Large intestine (tissue), 3 donors: ENCODE measurements around the gene KLHL6. TPM values are rescaled to one million over a fixed set of nuclear protein-coding genes. Genes with fewer than 3 reads are reported as not detected.

ENCODE experiments used
- DNase-seq, 2 donors: peaks; one replicate each; pipeline versions ENCODE4 v3.0.0 to v3.0.0-alpha.2; 2013
- H3K27ac ChIP-seq: one replicate; pipeline ENCODE4 v1.5.1; 2013; ENCODE audit warnings: low read length
- H3K27me3 ChIP-seq: 2 replicates; pipeline ENCODE4 v1.6.1; 2013; ENCODE audit warnings: low read length; ENCODE audit not compliant: control insufficient read depth, insufficient read depth
- H3K36me3 ChIP-seq: 2 replicates; pipeline ENCODE4 v1.6.1; 2013; ENCODE audit warnings: low read length; ENCODE audit not compliant: control insufficient read depth, insufficient read depth
- H3K4me1 ChIP-seq: one replicate; pipeline ENCODE4 v1.6.1; 2013; ENCODE audit warnings: low read length; ENCODE audit not compliant: control insufficient read depth, insufficient read depth
- H3K4me3 ChIP-seq: one replicate; pipeline ENCODE4 v1.5.1; 2013; ENCODE audit warnings: low read length
- H3K9me3 ChIP-seq: one replicate; pipeline ENCODE4 v1.6.1; 2013; ENCODE audit warnings: mild to moderate bottlenecking, low read depth, low read length, moderate library complexity; ENCODE audit not compliant: control insufficient read depth
- WGBS: methylation state at CpG from one replicate; pipeline ENCODE4 v1.1.5; 2013; ENCODE audit warnings: low lambda C conversion rate; ENCODE audit not compliant: insufficient coverage; 5-methylcytosine and 5-hydroxymethylcytosine counted together
- polyA plus RNA-seq: library from polyadenylated mRNA; unstranded; fragments of 120-200 nt; gene quantifications from one replicate; pipeline ENCODE4 v1.2.1, GENCODE V29; 2013

The KLHL6 gene
- polyA plus RNA-seq, 1 donor: 2.5 TPM

DNA sequence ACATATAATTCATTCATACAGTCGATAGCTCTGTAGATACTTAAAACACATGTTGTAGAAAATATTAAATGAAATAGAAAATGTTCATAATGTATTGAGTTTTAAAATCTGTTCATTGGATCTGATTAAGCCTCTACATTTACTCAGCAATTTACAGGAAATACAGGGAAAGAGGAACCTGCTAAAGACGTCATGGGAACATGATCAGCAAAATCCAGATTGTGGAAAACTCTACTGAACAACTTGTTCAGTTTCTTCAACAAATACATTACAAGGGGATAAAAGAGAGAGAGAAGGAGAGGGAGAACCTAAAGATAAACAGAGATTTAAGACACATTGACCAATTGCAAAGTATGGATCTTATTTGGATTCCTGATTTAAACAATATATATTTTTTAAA is 46.7 kb downstream of the KLHL6 start:
- WGBS: no CpG with 5 or more reads among the region's 2 CpGs
- no peaks in the 10 kb centered on the region for H3K36me3 ChIP-seq
- peaks cover 4% of the 10 kb centered on the region for H3K9me3 ChIP-seq
- DNase-seq: no peak
- peaks cover 7% of the 10 kb centered on the region for H3K4me1 ChIP-seq
- no peak overlapping the region for H3K4me3 ChIP-seq
- H3K27ac ChIP-seq: no peak overlapping the region
- no peaks in the 10 kb centered on the region for H3K27me3 ChIP-seq

DNA sequence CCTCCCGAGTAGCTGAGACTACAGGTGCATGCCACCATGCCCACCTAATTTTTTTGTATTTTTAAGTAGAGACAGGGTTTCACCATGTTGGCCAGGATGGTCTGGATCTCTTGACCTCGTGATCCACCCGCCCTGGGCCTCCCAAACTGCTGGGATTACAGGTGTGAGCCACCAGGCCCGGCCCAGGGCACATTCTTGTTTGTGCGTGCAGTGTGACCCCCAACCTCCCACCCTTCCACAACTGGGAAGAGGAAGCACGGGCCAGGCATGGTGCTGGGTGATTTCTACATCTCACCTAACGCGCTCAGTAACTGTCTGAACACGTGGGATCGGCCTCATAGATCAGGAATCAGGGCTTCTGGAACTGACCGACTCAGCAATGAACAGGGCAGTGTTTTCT is 48.0 kb downstream of the KLHL6 start:
- no peaks in the 10 kb centered on the region for H3K36me3 ChIP-seq
- peaks cover 4% of the 10 kb centered on the region for H3K9me3 ChIP-seq
- H3K27ac ChIP-seq: no peak overlapping the region
- peaks cover 7% of the 10 kb centered on the region for H3K4me1 ChIP-seq
- no peak for DNase-seq
- no CpG with 5 or more reads among the region's 11 CpGs for WGBS
- no peaks in the 10 kb centered on the region for H3K27me3 ChIP-seq
- H3K4me3 ChIP-seq: no peak overlapping the region

- peaks cover 4% of the 10 kb centered on the region for H3K9me3 ChIP-seq
- no CpG with 5 or more reads among the region's 3 CpGs for WGBS
- H3K4me3 ChIP-seq: no peak overlapping the region
- H3K36me3 ChIP-seq: no peaks in the 10 kb centered on the region
- no peak for DNase-seq
- no peaks in the 10 kb centered on the region for H3K27me3 ChIP-seq
- no peak overlapping the region for H3K27ac ChIP-seq
- H3K4me1 ChIP-seq: peaks cover 3% of the 10 kb centered on the region
Measured at GRCh38 chr3:183506674-183507320, 48.7 kb downstream of the KLHL6 start.

DNA sequence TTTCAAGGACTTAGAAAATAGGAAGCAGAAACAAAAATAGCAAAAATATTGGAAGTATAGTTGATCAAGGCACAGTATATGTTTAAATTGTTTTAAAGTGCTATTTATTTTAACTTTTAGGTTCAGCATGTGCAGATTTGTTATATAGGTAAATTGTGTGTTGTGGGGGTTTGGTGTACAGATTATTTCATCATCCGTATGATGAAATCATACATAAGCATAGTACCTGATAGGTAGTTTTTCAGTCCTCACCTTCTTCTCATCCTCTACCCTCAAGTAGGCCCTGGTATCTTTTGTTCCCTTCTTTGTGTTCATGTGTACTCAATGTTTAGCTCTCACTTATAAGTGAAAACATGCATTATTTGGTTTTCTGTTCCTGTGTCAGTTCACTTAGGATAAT is 50.9 kb downstream of the KLHL6 start:
- H3K36me3 ChIP-seq: no peaks in the 10 kb centered on the region
- WGBS: no CpG with 5 or more reads among the region's 1 CpG

GRCh38 chr3:183503746-183504145 is 51.8 kb downstream of the KLHL6 start:
- no peaks in the 10 kb centered on the region for H3K36me3 ChIP-seq
- H3K9me3 ChIP-seq: peaks cover 4% of the 10 kb centered on the region
- no peak overlapping the region for H3K27ac ChIP-seq
- H3K4me3 ChIP-seq: no peak overlapping the region
- 100% methylated on average over 1 of the region's 1 CpG for WGBS
- H3K4me1 ChIP-seq: no peaks in the 10 kb centered on the region
- no peaks in the 10 kb centered on the region for H3K27me3 ChIP-seq
- DNase-seq: no peak

More for the DNA sequence above, 50.9 kb downstream of the KLHL6 start:
- Histone ChIP-seq H3K27ac (no peak overlapping the region), H3K27me3 (no peaks in the 10 kb centered on the region), H3K4me3 (no peak overlapping the region), H3K9me3 (peaks cover 4% of the 10 kb centered on the region), H3K4me1 (no peaks in the 10 kb centered on the region)
- DNase-seq: no peak

GRCh38 chr3:183502237-183503181 is 53.0 kb downstream of the KLHL6 start:
- no peaks in the 10 kb centered on the region for H3K36me3 ChIP-seq
- H3K27ac ChIP-seq: no peak overlapping the region
- WGBS: no CpG with 5 or more reads among the region's 7 CpGs
- H3K4me1 ChIP-seq: no peaks in the 10 kb centered on the region
- no peak overlapping the region for H3K4me3 ChIP-seq
- peaks cover 4% of the 10 kb centered on the region for H3K9me3 ChIP-seq
- no peaks in the 10 kb centered on the region for H3K27me3 ChIP-seq
- peak in 1 of 2 donors; percentile 21 for DNase-seq

- H3K27ac ChIP-seq: peak overlapping the region; percentile 44
- WGBS: no CpG with 5 or more reads among the region's 15 CpGs
- no peaks in the 10 kb centered on the region for H3K36me3 ChIP-seq
- no peak for DNase-seq
- no peaks in the 10 kb centered on the region for H3K4me1 ChIP-seq
- no peak overlapping the region for H3K4me3 ChIP-seq
- H3K9me3 ChIP-seq: peaks cover 4% of the 10 kb centered on the region
- no peaks in the 10 kb centered on the region for H3K27me3 ChIP-seq
Measured at GRCh38 chr3:183500981-183501704, 54.4 kb downstream of the KLHL6 start.

- no peaks in the 10 kb centered on the region for H3K9me3 ChIP-seq
- no peaks in the 10 kb centered on the region for H3K36me3 ChIP-seq
- H3K4me1 ChIP-seq: no peaks in the 10 kb centered on the region
- WGBS: no CpG with 5 or more reads among the region's 4 CpGs
- no peak overlapping the region for H3K4me3 ChIP-seq
- peak; percentile 58 to 76 for DNase-seq
- H3K27ac ChIP-seq: peak overlapping the region; percentile 44
- no peaks in the 10 kb centered on the region for H3K27me3 ChIP-seq
Measured at GRCh38 chr3:183500319-183500718, 55.2 kb downstream of the KLHL6 start.

GRCh38 chr3:183498634-183499033 is 56.9 kb downstream of the KLHL6 start:
- H3K4me3 ChIP-seq: no peak overlapping the region
- H3K27ac ChIP-seq: no peak overlapping the region
- WGBS: no CpG with 5 or more reads among the region's 6 CpGs
- H3K9me3 ChIP-seq: no peaks in the 10 kb centered on the region
- no peak for DNase-seq
- H3K27me3 ChIP-seq: no peaks in the 10 kb centered on the region
- no peaks in the 10 kb centered on the region for H3K4me1 ChIP-seq
- no peaks in the 10 kb centered on the region for H3K36me3 ChIP-seq

GRCh38 chr3:183497313-183497712 is 58.2 kb downstream of the KLHL6 start:
- Histone ChIP-seq H3K9me3 (no peaks in the 10 kb centered on the region), H3K27me3 (no peaks in the 10 kb centered on the region), H3K4me3 (no peak overlapping the region), H3K36me3 (no peaks in the 10 kb centered on the region), H3K4me1 (no peaks in the 10 kb centered on the region), H3K27ac (no peak overlapping the region)
- WGBS: 100% methylated on average over 2 of the region's 3 CpGs
- DNase-seq: no peak
